Urinary bladder (tissue), 4 donors: ENCODE data around the gene BRMS1L. TPM values are rescaled to one million over a fixed set of nuclear protein-coding genes. Genes with fewer than 3 reads are reported as not detected.
"Not testable (repeated sequence)": the region's sequence is repeated elsewhere in the genome, so short reads cannot be mapped to it uniquely, and the experiment has no call there.

Experiments used
- DNase-seq: peaks from one replicate; pipeline ENCODE4 v3.0.0-alpha.2; 2015; ENCODE audit errors: extremely low spot score
- H3K27ac ChIP-seq: one replicate; pipeline ENCODE4 v1.5.1; 2013; ENCODE audit warnings: low read depth, mild to moderate bottlenecking, moderate library complexity
- H3K36me3 ChIP-seq: one replicate; pipeline ENCODE4 v1.6.1; 2013; ENCODE audit warnings: mild to moderate bottlenecking, moderate library complexity; ENCODE audit not compliant: insufficient read depth
- H3K4me1 ChIP-seq: one replicate; pipeline ENCODE4 v1.6.1; 2013; ENCODE audit warnings: mild to moderate bottlenecking, moderate library complexity; ENCODE audit not compliant: insufficient read depth
- H3K4me3 ChIP-seq: one replicate; pipeline ENCODE4 v1.5.1; 2013; ENCODE audit warnings: low read depth, low read length
- WGBS: extraction: QIAGEN DNeasy Blood & Tissue Kit; methylation state at CpG from one replicate; pipeline ENCODE4 v1.1.7; 2013; 5-methylcytosine and 5-hydroxymethylcytosine counted together
- polyA plus RNA-seq: library from polyadenylated mRNA; stranded (reverse); fragments of 200-250 nt; gene quantifications from one replicate; pipeline ENCODE4 v1.2.3, GENCODE V29; 2013
- total RNA-seq: library from RNA; depleted of rRNA; stranded (reverse); fragments of >200 nt; gene quantifications from one replicate; pipeline ENCODE4 v1.2.3, GENCODE V29; 2014
- donor health status: healthy with polysubstance abuse.
- donor health status: healthy.

Gene BRMS1L
- total and polyA plus RNA-seq, 2 donors = 12.1 to 19.1 TPM

DNA sequence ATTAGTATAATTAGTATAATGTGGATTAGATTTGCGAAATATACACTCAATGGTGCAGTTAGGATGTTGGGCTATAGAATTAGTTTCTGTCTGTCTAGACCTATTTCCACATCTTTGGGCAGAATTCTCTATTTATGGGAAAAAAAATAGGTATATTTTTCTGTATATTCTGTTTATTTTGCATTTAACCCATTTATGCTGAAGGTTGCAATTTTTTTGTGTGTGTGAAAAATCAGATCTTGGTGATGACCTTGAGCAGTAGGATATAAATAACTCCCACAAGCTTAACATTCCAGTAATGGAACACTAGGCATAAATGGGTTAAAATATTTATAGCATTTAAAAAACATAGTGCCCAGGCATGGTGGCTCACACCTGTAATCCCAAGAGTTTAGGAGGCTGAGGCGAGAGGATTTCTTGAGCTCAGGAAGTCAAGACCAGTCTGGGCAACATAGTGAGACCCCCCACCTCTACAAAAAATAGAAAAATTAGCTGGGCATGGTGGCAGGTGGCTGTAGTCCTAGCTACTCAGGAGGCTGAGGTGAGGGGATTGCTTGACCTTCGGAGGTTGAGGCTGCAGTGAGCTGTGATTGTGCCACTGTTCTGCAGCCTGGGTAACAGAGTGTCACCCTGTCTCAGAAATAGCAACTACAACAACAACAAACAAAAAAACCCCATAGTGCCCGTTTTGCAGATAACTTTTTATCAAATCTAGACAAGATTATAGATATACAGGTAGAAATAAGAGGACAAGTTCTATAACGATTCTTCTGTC is 9.3 kb downstream of the BRMS1L start:
- DNase-seq = no peak
- H3K36me3 ChIP-seq = peaks cover 6% of the 10 kb centered on the region

DNA sequence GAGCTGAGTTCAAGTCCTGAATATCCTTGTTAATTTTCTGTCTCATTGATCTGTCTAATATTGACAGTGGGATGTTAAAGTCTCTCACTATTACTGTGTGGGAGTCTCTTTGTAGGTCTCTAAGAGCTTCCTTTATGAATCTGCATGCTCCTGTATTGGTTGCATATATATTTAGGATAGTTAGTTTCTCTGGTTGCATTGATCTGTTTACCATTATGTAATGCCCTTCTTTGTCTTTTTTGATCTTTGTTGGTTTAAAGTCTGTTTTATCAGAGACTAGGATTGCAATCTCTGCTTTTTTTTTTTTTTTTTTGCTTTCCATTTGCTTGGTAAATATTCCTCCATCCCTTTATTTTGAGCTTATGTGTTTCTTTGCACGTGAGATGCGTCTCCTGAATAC is 15.6 kb downstream of the BRMS1L start:
- not testable (repeated sequence) for H3K4me1 ChIP-seq, H3K27ac ChIP-seq, H3K36me3 ChIP-seq, DNase-seq, H3K4me3 ChIP-seq
- 94% methylated on average over 2 of the region's 2 CpGs for WGBS

More for the DNA sequence above, 9.3 kb downstream of the BRMS1L start:
- Histone ChIP-seq H3K27ac (no peak overlapping the region), H3K4me3 (no peak overlapping the region), H3K4me1 (no peaks in the 10 kb centered on the region)
- 86% methylated on average over 5 of the region's 5 CpGs for WGBS

- WGBS = 96% methylated on average over 2 of the region's 2 CpGs
- not testable (repeated sequence) for H3K27ac ChIP-seq, H3K36me3 ChIP-seq
These were observed 16.1 kb downstream of the BRMS1L start for GRCh38 chr14:35842245-35842644.

GRCh38 chr14:35844494-35844893 is 18.4 kb downstream of the BRMS1L start:
- WGBS = 97% methylated on average over 8 of the region's 8 CpGs
- Histone ChIP-seq H3K27ac (no peak overlapping the region), H3K4me1 (no peaks in the 10 kb centered on the region), H3K36me3 (no peaks in the 10 kb centered on the region), H3K4me3 (no peak overlapping the region)
- no peak for DNase-seq

More at GRCh38 chr14:35842245-35842644, 16.1 kb downstream of the BRMS1L start:
- not testable (repeated sequence) for DNase-seq, H3K4me3 ChIP-seq, H3K4me1 ChIP-seq

GRCh38 chr14:35847636-35848035 is 21.5 kb downstream of the BRMS1L start:
- H3K36me3 ChIP-seq = peaks cover 2% of the 10 kb centered on the region
- H3K27ac ChIP-seq = no peak overlapping the region
- no peaks in the 10 kb centered on the region for H3K4me1 ChIP-seq
- H3K4me3 ChIP-seq = no peak overlapping the region
- no peak for DNase-seq
- WGBS = 92% methylated on average over 2 of the region's 2 CpGs

GRCh38 chr14:35849122-35849521 is 23.0 kb downstream of the BRMS1L start:
- peaks cover 2% of the 10 kb centered on the region for H3K36me3 ChIP-seq
- 85% methylated on average over 1 of the region's 1 CpG for WGBS

GRCh38 chr14:35851823-35852222 is 25.7 kb downstream of the BRMS1L start:
- 99% methylated on average over 3 of the region's 3 CpGs for WGBS
- Histone ChIP-seq H3K27ac (no peak overlapping the region), H3K4me3 (no peak overlapping the region), H3K4me1 (no peaks in the 10 kb centered on the region), H3K36me3 (peaks cover 2% of the 10 kb centered on the region)
- DNase-seq = no peak

More at GRCh38 chr14:35849122-35849521, 23.0 kb downstream of the BRMS1L start:
- H3K4me1 ChIP-seq = no peaks in the 10 kb centered on the region
- DNase-seq = no peak
- no peak overlapping the region for H3K4me3 ChIP-seq
- H3K27ac ChIP-seq = no peak overlapping the region

- WGBS = 93% methylated on average over 2 of the region's 2 CpGs
- H3K27ac ChIP-seq = no peak overlapping the region
- H3K4me1 ChIP-seq = no peaks in the 10 kb centered on the region
- peaks cover 2% of the 10 kb centered on the region for H3K36me3 ChIP-seq
- H3K4me3 ChIP-seq = no peak overlapping the region
- no peak for DNase-seq
These were observed 27.1 kb downstream of the BRMS1L start for GRCh38 chr14:35853225-35853624.

DNA sequence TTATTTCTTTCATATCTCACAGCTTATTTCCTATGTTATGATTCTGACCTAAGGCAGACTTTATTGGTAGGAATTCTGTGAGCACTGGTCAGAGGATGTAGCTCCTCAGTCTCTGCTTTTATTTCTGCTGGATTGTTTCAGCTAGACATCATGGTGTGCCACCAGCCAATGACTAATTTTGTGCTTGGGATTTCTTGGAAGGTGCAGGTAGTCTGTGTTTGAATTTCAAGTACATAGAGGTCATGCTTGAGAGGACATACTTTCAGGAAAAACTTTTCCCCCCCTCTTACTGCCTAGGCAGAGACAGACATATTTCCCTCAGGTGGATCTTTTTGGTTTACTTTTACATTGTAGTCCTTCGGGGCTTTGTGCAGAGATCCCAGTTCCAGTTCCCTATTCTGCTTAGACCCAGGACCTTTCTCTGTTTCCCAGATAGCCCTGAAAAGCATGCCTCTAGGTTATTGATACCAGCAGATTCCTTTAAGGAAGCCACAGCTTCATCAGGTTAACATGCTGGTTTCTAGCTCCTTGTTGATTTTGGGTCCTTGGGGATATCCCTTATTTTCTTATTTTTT is 28.6 kb downstream of the BRMS1L start:
- WGBS = 89% methylated on average over 1 of the region's 1 CpG
- Histone ChIP-seq H3K4me1 (no peaks in the 10 kb centered on the region), H3K36me3 (peaks cover 4% of the 10 kb centered on the region), H3K27ac (no peak overlapping the region), H3K4me3 (no peak overlapping the region)
- no peak for DNase-seq

DNA sequence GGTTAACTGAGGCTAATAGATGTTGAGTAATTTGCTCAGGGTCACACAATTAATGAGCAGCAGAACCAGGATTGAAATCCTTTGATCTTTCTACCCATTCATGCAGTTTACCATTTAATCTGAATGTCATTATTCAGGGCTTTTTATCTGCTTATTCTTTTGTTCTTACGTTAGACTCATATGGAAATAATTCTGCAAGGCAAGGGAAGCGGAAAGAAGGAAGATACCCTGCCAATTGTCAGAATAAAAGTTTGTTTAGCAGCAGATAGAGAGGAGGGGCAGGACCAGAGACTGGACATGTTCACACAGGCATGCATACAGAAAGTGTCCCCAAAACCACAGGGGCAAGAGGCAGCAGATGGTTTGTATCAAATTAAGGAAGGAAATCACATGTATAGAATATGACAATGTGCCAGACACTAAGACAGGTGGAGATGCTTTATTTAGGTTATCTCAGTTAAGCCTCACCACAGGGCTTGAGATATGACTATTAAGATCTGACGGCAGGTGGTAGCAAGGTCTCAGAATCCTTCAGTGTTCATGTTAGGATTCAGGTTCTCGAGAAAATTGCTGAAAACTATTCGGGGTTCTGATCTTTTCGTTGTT is 29.8 kb downstream of the BRMS1L start:
- Histone ChIP-seq H3K36me3 (peaks cover 4% of the 10 kb centered on the region), H3K4me1 (no peaks in the 10 kb centered on the region), H3K4me3 (no peak overlapping the region), H3K27ac (no peak overlapping the region)
- 60% methylated on average over 6 of the region's 6 CpGs for WGBS
- DNase-seq = no peak

- WGBS = 97% methylated on average over 7 of the region's 7 CpGs
- no peaks in the 10 kb centered on the region for H3K4me1 ChIP-seq
- H3K4me3 ChIP-seq = no peak overlapping the region
- no peak overlapping the region for H3K27ac ChIP-seq
- no peak for DNase-seq
- H3K36me3 ChIP-seq = peaks cover 3% of the 10 kb centered on the region
These were observed 32.5 kb downstream of the BRMS1L start for GRCh38 chr14:35858521-35859209.

DNA sequence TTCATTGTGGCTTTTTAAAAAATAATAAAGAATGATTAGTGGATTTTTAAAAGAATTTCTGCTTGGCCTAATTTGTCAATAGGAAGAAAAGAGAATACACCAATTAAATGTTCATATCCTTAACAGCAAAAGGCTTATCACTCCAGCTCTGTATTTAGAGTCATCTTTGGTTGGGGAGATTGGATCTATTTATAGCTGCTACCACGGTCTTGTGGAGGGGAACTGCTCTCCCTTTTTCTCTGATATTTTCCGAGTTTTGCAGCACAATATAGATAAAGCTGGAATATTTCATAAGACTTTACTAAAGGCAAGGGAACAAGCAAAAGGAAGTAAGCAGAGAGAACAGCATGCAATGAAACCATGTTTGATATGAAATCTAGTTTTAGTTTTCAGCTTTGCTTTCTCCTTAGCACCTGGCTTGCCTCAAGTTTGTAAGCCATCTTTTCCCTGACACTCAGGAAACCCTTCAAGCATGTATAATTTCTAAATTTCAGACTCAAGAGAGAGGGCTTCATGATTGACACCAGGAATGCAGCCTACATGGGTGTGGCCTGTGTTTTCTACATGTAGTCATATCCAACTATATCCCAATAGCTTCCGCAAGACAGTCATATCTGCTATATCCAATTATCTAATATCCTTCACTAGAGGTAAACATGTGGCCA is 35.2 kb downstream of the BRMS1L start:
- H3K36me3 ChIP-seq = peaks cover 5% of the 10 kb centered on the region
- no peak overlapping the region for H3K4me3 ChIP-seq
- DNase-seq = no peak
- no peaks in the 10 kb centered on the region for H3K4me1 ChIP-seq
- no peak overlapping the region for H3K27ac ChIP-seq
- 53% methylated on average over 3 of the region's 3 CpGs for WGBS

DNA sequence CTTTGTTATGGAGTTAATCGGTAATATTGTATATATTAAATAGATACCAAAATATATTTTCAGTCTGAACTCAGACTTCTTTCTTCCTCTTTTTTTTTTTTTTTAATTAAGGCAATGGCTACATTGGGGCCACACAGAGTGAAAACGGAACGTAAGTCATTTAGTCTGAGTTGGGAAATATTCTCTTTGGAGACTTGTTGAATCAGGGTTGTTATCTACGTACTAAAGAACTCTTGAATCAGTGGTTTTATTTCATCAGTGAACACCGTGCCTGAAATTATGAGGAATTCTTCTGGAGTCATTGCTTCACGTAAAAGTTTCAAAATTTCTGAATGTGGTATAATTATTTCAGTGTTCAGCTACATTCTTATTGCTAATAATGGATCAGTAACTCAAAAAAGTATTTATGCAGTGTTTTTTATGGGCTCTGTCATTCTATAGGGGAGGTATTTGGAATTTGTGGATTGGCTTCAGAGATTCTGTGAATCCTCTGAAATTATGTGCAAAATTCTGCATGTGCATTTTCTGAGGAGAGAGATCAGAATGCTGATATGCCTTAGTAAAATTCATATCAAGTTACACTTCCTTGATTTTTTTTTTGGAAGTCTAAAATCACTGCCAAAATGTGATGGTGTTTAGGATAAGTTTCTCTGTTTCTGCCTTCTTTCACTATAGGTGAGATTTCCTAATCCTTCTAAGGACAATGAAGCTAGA is 39.6 kb downstream of the BRMS1L start:
- Histone ChIP-seq H3K27ac (no peak overlapping the region), H3K4me3 (no peak overlapping the region), H3K4me1 (no peaks in the 10 kb centered on the region), H3K36me3 (peaks cover 3% of the 10 kb centered on the region)
- WGBS = 92% methylated on average over 6 of the region's 6 CpGs
- DNase-seq = no peak
